CD4-positive, alpha-beta T cell treated with Interferon gamma for 1 hour (primary cell): ENCODE data around the gene IREB2.

Experiments used
- DNase-seq: peaks from one replicate; pipeline ENCODE4 v3.0.0-alpha.2; 2020

IREB2 gene

GRCh38 chr15:78406016-78406585 lies 31.9 kb upstream of the IREB2 start:
- DNase-seq: no peak

GRCh38 chr15:78407608-78408354 lies 30.2 kb upstream of the IREB2 start:
- DNase-seq: no peak

GRCh38 chr15:78408355-78408640 lies 29.7 kb upstream of the IREB2 start:
- no peak for DNase-seq

- DNase-seq: no peak
Measured at GRCh38 chr15:78408961-78409360, 29.1 kb upstream of the IREB2 start.

GRCh38 chr15:78411061-78411460 lies 27.0 kb upstream of the IREB2 start:
- DNase-seq: no peak

- no peak for DNase-seq
Measured at GRCh38 chr15:78414621-78415250, 23.3 kb upstream of the IREB2 start.

- no peak for DNase-seq
Measured at GRCh38 chr15:78415284-78415683, 22.7 kb upstream of the IREB2 start.

GRCh38 chr15:78417754-78418630 lies 20.0 kb upstream of the IREB2 start:
- DNase-seq: no peak

- no peak for DNase-seq
Measured at GRCh38 chr15:78418686-78419085, 19.3 kb upstream of the IREB2 start.

GRCh38 chr15:78419367-78419766 lies 18.6 kb upstream of the IREB2 start:
- no peak for DNase-seq

- no peak for DNase-seq
Measured at GRCh38 chr15:78420220-78420619, 17.8 kb upstream of the IREB2 start.

- DNase-seq: no peak
Measured at GRCh38 chr15:78420766-78421165, 17.2 kb upstream of the IREB2 start.

GRCh38 chr15:78421238-78421965 lies 16.6 kb upstream of the IREB2 start:
- DNase-seq: no peak

GRCh38 chr15:78422571-78423340 lies 15.3 kb upstream of the IREB2 start:
- DNase-seq: peak; percentile 55

GRCh38 chr15:78424673-78425072 lies 13.3 kb upstream of the IREB2 start:
- no peak for DNase-seq

- no peak for DNase-seq
Measured at GRCh38 chr15:78425643-78426042, 12.4 kb upstream of the IREB2 start.

GRCh38 chr15:78426300-78426699 lies 11.7 kb upstream of the IREB2 start:
- no peak for DNase-seq

- DNase-seq: no peak
Measured at GRCh38 chr15:78427953-78428352, 10.1 kb upstream of the IREB2 start.

- DNase-seq: no peak
Measured at GRCh38 chr15:78429477-78429876, 8.5 kb upstream of the IREB2 start.

- DNase-seq: no peak
Measured at GRCh38 chr15:78431955-78432354, 6.1 kb upstream of the IREB2 start.

- DNase-seq: no peak
Measured at GRCh38 chr15:78432664-78433063, 5.4 kb upstream of the IREB2 start.

- no peak for DNase-seq
Measured at GRCh38 chr15:78434134-78434533, 3.9 kb upstream of the IREB2 start.
